GM10847 (cell line): Measurements from ENCODE around the gene C10orf88.

Source experiments
- POLR2A ChIP-seq: IDR thresholded peaks from 2 replicates; pipeline ENCODE4 v1.6.1; 2011; ENCODE audit not compliant: insufficient read length; ENCODE audit errors: extremely low read depth

C10orf88 gene

GRCh38 chr10:122953902-122954730, at the start of gene C10orf88:
Gene C10orf88 (minus strand): TSS chr10:122954227. CDS start chr10:122954178, 49 bp downstream.
- TF ChIP-seq POLR2A = peak; percentile 68

GRCh38 chr10:123001370-123001769, 47.3 kb upstream of the C10orf88 start:
- no peak for TF ChIP-seq POLR2A

- no peak for TF ChIP-seq POLR2A
Measured at GRCh38 chr10:123000155-123000554, 46.1 kb upstream of the C10orf88 start.

- TF ChIP-seq POLR2A = no peak
Measured at GRCh38 chr10:122999347-122999746, 45.3 kb upstream of the C10orf88 start.

GRCh38 chr10:122998934-122999333, 44.9 kb upstream of the C10orf88 start:
- TF ChIP-seq POLR2A = no peak

- TF ChIP-seq POLR2A = no peak
Measured at GRCh38 chr10:122998360-122998917, 44.4 kb upstream of the C10orf88 start.

GRCh38 chr10:122997864-122998263, 43.8 kb upstream of the C10orf88 start:
- no peak for TF ChIP-seq POLR2A

- TF ChIP-seq POLR2A = no peak
Measured at GRCh38 chr10:122995936-122996335, 41.9 kb upstream of the C10orf88 start.

GRCh38 chr10:122993797-122994336, 39.8 kb upstream of the C10orf88 start:
- no peak for TF ChIP-seq POLR2A

- TF ChIP-seq POLR2A = no peak
Measured at GRCh38 chr10:122992031-122992585, 38.1 kb upstream of the C10orf88 start.

GRCh38 chr10:122990278-122990677, 36.3 kb upstream of the C10orf88 start:
- no peak for TF ChIP-seq POLR2A

GRCh38 chr10:122988501-122988900, 34.5 kb upstream of the C10orf88 start:
- TF ChIP-seq POLR2A = no peak

- TF ChIP-seq POLR2A = no peak
Measured at GRCh38 chr10:122986335-122986734, 32.3 kb upstream of the C10orf88 start.

- TF ChIP-seq POLR2A = no peak
Measured at GRCh38 chr10:122984708-122985107, 30.7 kb upstream of the C10orf88 start.

GRCh38 chr10:122983898-122984297, 29.9 kb upstream of the C10orf88 start:
- TF ChIP-seq POLR2A = no peak

- TF ChIP-seq POLR2A = no peak
Measured at GRCh38 chr10:122981066-122981464, 27.0 kb upstream of the C10orf88 start.
